GM12878 (cell line): ENCODE results near the gene CLEC4M.

Experiments
- CTCF ChIP-seq, 3 experiments: IDR thresholded peaks in 2 of 3; conservative IDR thresholded peaks in 1 of 3; 2 replicates each; pipeline ENCODE4 v1.5.1; 2011; ENCODE audit warnings: low read depth in 3 of 3, low read length in 3 of 3, mild to moderate bottlenecking in 3 of 3, control low read depth in 2 of 3, moderate library complexity in 2 of 3, inconsistent platforms in 1 of 3, mixed read lengths in 1 of 3; ENCODE audit not compliant: control insufficient read depth in 2 of 3, insufficient read depth in 1 of 3; ENCODE audit errors: extremely low read depth in 1 of 3
- NBN ChIP-seq: fragments of 450-650 bp; IDR thresholded peaks from 2 replicates; pipeline ENCODE4 v1.6.1; 2016
- RAD21 ChIP-seq: IDR thresholded peaks from 2 replicates; pipeline ENCODE4 v1.6.1; 2011; ENCODE audit warnings: mild to moderate bottlenecking, low read depth, low read length, moderate library complexity; ENCODE audit not compliant: insufficient read depth
- REST ChIP-seq: IDR thresholded peaks from 2 replicates; pipeline ENCODE4 v1.6.1; 2012; ENCODE audit warnings: mild to moderate bottlenecking, low read depth, low read length
- SIN3A ChIP-seq: IDR thresholded peaks from 2 replicates; pipeline ENCODE4 v1.6.1; 2012; ENCODE audit warnings: low read depth, low read length, improper control_type of control experiment
- ZZZ3 ChIP-seq: IDR thresholded peaks from 2 replicates; pipeline ENCODE4 v1.6.1; 2011; ENCODE audit warnings: low read depth; ENCODE audit not compliant: control insufficient read depth, insufficient read length

GRCh38 chr19:7744199-7744786 lies 18.8 kb upstream of the CLEC4M start:
- TF ChIP-seq RAD21 (no peak), SIN3A (no peak), ZZZ3 (no peak), REST (no peak), CTCF (IDR thresholded peaks at IDR 0.05 in 2 of 3, conservative IDR thresholded peaks at IDR 0.05 in 1 of 3; ENCODE audit: control insufficient read depth in 2 of 3, extremely low read depth in 1 of 3, insufficient read depth in 1 of 3, low read depth in 3 of 3, low read length in 3 of 3) (no peak), NBN (no peak)
